IPS-18c (cell line): ENCODE results near the gene LTBP1.

Experiments
- H3K4me3 ChIP-seq: 2 replicates; pipeline ENCODE4 v1.7.0; 2013; ENCODE audit warnings: low read depth, mild to moderate bottlenecking, low read length, moderate library complexity; ENCODE audit not compliant: insufficient read depth
- H3K9me3 ChIP-seq: one replicate; pipeline ENCODE4 v1.6.1; 2013; ENCODE audit warnings: mild to moderate bottlenecking, low read length, moderate library complexity; ENCODE audit not compliant: control insufficient read depth, insufficient read depth

The LTBP1 gene

GRCh38 chr2:32925976-32926707 lies 20.6 kb upstream of the LTBP1 start:
- Histone ChIP-seq H3K4me3 (no peak overlapping the region), H3K9me3 (no peaks in the 10 kb centered on the region)

GRCh38 chr2:32926708-32927084 lies 20.1 kb upstream of the LTBP1 start:
- no peaks in the 10 kb centered on the region for H3K9me3 ChIP-seq
- H3K4me3 ChIP-seq = no peak overlapping the region

GRCh38 chr2:32930436-32930835 lies 16.3 kb upstream of the LTBP1 start:
- H3K4me3 ChIP-seq = no peak overlapping the region
- H3K9me3 ChIP-seq = no peaks in the 10 kb centered on the region

GRCh38 chr2:32931519-32931918 lies 15.2 kb upstream of the LTBP1 start:
- Histone ChIP-seq H3K4me3 (no peak overlapping the region), H3K9me3 (no peaks in the 10 kb centered on the region)

GRCh38 chr2:32931945-32932709 lies 14.6 kb upstream of the LTBP1 start:
- Histone ChIP-seq H3K4me3 (no peak overlapping the region), H3K9me3 (no peaks in the 10 kb centered on the region)

- Histone ChIP-seq H3K4me3 (no peak overlapping the region), H3K9me3 (no peaks in the 10 kb centered on the region)
Measured at GRCh38 chr2:32932825-32933755, 13.7 kb upstream of the LTBP1 start.

GRCh38 chr2:32933756-32934095 lies 13.0 kb upstream of the LTBP1 start:
- H3K9me3 ChIP-seq = no peaks in the 10 kb centered on the region
- H3K4me3 ChIP-seq = no peak overlapping the region

- Histone ChIP-seq H3K4me3 (no peak overlapping the region), H3K9me3 (no peaks in the 10 kb centered on the region)
Measured at GRCh38 chr2:32937602-32938448, 8.9 kb upstream of the LTBP1 start.

GRCh38 chr2:32938934-32939333 lies 7.8 kb upstream of the LTBP1 start:
- H3K9me3 ChIP-seq = no peaks in the 10 kb centered on the region
- H3K4me3 ChIP-seq = no peak overlapping the region

- Histone ChIP-seq H3K9me3 (no peaks in the 10 kb centered on the region), H3K4me3 (no peak overlapping the region)
Measured at GRCh38 chr2:32940316-32940997, 6.3 kb upstream of the LTBP1 start.

- Histone ChIP-seq H3K9me3 (no peaks in the 10 kb centered on the region), H3K4me3 (no peak overlapping the region)
Measured at GRCh38 chr2:32941944-32942690, 4.6 kb upstream of the LTBP1 start.

GRCh38 chr2:32942793-32943485 lies 3.8 kb upstream of the LTBP1 start:
- Histone ChIP-seq H3K4me3 (no peak overlapping the region), H3K9me3 (no peaks in the 10 kb centered on the region)

GRCh38 chr2:32945286-32945685 lies 1.5 kb upstream of the LTBP1 start:
- no peak overlapping the region for H3K4me3 ChIP-seq
- no peaks in the 10 kb centered on the region for H3K9me3 ChIP-seq

GRCh38 chr2:32947076-32947483 lies 327 bp downstream of the LTBP1 start:
- Histone ChIP-seq H3K4me3 (peak overlapping the region; percentile 78), H3K9me3 (no peaks in the 10 kb centered on the region)

GRCh38 chr2:32947484-32948143 lies 861 bp downstream of the LTBP1 start:
- H3K9me3 ChIP-seq = no peaks in the 10 kb centered on the region
- peak overlapping the region; percentile 78 for H3K4me3 ChIP-seq
